ENCODE measurements around the gene ZNF213. TPM values are rescaled to one million over a fixed set of nuclear protein-coding genes. Genes with fewer than 3 reads are reported as not detected.

Gene ZNF213
- total RNA-seq, 1 donor = 7.0 TPM

DNA sequence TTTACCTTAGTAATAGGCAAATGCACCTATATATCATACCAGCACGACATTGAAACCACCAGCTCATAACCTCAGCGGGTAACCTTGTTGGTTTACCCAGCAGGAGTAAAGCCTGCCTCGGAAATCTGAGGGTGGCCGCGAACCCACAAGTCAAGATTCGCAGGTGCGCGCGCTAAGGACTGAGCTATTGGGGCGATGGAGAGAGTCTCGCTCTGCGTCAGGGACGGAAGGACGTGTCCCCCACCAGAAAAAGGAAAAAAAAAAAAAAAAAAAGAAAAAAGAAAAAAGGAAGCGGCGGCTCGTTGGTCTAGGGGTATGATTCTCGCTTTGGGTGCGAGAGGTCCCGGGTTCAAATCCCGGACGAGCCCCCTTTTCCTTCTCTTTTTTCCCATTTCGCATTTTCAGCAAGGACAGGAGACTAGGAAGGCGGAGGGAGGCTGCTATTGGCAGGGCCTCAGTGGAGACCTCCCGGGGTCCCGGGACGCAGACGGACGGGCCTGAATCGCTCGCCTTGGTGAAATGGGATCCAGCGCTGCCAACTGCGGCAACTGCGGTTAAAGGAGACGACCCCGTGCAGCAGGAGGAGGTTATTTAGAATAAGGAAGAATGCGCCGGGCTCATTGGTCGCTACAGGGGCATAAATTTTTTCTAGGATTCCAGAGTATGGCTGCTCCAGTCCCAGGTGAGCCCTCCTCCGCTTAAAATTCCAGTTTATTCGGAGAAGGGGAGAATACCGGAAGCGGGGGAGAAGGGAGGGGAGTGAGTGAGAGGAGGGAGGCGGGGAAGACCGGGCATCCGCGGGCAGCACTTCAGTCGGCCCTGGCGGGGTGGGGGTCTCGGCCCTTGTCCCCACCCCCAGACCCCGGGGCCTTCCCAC lies 53.2 kb downstream of the ZNF213 start, which contains the start of gene OR1F1:
Gene OR1F1, plus strand, starts transcription at position 407 of the 877 bp plus-strand sequence.
- DNase-seq (ENCODE audit: low read depth in 2 of 3, low spot score in 2 of 3) = peak in 1 of 3 donors; percentile 54

DNA sequence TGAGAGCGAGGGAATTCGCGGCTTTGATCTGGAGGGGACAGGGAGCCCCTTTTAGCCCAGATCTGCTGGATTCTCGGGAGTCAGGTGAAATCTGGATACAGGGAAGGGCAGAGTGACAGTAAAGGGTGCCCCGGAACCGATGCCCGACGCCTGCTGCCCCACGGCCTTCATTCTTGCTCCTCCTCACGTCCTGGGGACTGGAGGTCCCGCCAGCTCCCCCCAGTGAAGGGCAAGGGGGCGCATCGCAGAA lies 53.8 kb downstream of the ZNF213 start:
- no peak for DNase-seq (ENCODE audit: low read depth in 2 of 3, low spot score in 2 of 3)

DNA sequence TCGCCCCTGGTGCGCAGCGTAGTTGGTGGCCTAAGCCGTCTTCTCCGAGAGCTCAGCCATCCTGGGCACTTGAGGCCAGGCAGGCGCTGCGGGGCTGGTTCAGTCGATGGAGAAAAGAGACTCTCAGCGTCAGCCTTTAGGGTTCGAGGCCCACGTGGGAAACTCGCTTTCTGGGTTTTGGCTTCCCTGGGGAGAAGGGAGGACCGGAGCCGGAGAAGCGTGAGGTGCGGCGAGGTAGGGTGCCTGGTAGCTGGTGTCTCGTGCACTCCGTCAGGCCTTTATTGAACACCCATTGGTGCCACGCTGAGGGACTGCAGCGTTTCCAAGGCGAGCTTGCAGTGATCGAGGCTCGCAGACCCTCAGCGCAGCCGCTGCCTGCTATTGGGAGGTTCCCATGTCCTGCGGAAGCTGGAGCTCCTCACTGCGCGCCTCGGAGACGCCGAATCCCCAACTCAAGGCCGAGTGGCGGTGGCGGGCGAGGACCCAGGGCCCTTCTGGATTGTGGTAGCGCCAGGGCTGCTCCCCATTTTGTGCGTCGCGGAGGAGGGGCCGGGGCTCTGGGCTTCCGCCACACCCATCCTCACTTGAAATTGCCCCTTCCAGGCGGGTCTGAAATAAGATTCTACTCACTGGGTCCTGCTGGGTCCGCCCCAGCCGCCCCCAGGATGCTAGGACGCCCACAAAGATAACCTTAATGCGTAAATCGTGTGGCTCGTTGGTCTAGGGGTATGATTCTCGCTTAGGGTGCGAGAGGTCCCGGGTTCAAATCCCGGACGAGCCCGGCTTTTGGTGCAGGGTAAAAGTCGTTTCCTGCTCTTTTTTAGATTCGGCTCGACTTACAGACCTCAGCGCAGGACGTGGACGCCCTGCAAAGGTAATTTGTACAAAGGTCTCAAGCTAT lies 54.3 kb downstream of the ZNF213 start:
- DNase-seq (ENCODE audit: low read depth in 2 of 3, low spot score in 2 of 3) = no peak

DNA sequence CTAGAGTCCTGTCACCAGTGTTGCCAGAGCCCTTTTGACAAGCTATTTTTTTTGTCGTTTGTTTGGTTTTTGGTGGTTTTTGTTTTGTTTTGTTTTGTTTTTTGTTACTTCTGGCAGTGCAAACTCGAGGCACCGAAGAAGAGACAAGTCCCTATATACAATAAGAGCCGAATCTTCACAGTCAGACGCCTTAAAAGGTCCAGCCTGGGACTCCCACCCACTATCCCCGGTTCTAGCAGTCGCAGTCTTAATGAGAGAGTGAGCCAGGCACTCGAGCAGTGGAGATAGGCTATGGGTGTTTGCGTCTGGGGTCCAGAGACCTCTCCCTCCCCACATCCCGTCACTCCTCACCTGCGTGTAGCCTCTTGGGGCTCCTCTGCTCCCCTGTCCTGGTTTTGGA lies 55.0 kb downstream of the ZNF213 start:
- no peak for DNase-seq (ENCODE audit: low read depth in 2 of 3, low spot score in 2 of 3)

DNA sequence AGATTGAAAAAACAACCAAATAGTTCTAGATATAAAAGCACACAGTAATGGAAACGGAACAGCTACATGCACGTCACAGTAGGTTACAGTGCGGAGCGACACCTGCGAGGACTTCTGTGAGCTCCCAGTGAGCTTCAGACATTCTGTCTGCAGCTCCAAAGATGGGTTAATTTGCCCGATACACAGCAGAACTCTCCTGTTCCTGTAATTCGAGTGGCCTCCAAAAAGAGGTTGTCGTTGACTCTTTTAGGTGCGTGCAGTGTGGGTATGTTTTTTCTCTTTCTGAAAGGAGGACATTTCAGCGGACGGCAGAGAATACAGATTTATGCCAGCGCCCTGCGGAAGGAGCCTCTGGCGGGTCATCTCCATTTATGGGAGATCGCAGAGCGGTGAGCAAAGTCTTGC lies 56.1 kb downstream of the ZNF213 start:
- no peak for DNase-seq (ENCODE audit: low read depth in 2 of 3, low spot score in 2 of 3)

Small RNA genes lying within 50 kb of the gene (small RNA-seq; reads per million reads assigned to genes)
- not detected for gene RNU1-22P

Other genes with a start within 250 kb of the ZNF213 start
- 28.3 TPM for gene FLYWCH1, start 223.1 kb upstream of the ZNF213 start, total RNA-seq
- gene KREMEN2, start 170.8 kb upstream of the ZNF213 start, total RNA-seq = under 0.01 TPM
- 19.4 TPM for gene PAQR4, start 165.7 kb upstream of the ZNF213 start, total RNA-seq
- gene PKMYT1, start 154.6 kb upstream of the ZNF213 start, total RNA-seq = 7.3 TPM
- 0.27 TPM for gene CLDN9, start 122.1 kb upstream of the ZNF213 start, total RNA-seq
- gene CLDN6, start 116.8 kb upstream of the ZNF213 start, total RNA-seq = 0.27 TPM
- gene TNFRSF12A, start 114.7 kb upstream of the ZNF213 start, total RNA-seq = 7.8 TPM
- 17.8 TPM for gene HCFC1R1, start 111.1 kb upstream of the ZNF213 start, total RNA-seq
- gene THOC6, start 111.0 kb upstream of the ZNF213 start, total RNA-seq = 45.0 TPM
- gene BICDL2, start 98.1 kb upstream of the ZNF213 start, total RNA-seq = not detected
- 0.27 TPM for gene MMP25, start 88.5 kb upstream of the ZNF213 start, total RNA-seq
- 0.54 TPM for gene IL32, start 69.4 kb upstream of the ZNF213 start, total RNA-seq
- gene ZSCAN10, start 35.7 kb upstream of the ZNF213 start, total RNA-seq = under 0.01 TPM
- gene ZNF205, start 22.4 kb upstream of the ZNF213 start, total RNA-seq = 4.8 TPM
- gene OR1F1, start 53.2 kb downstream of the ZNF213 start, total RNA-seq = not detected
- gene ZNF200, start 100.1 kb downstream of the ZNF213 start, total RNA-seq = 4.6 TPM
- 0.81 TPM for gene MEFV, start 121.6 kb downstream of the ZNF213 start, total RNA-seq
- gene ZNF263, start 148.5 kb downstream of the ZNF213 start, total RNA-seq = 49.8 TPM
- 5.7 TPM for gene TIGD7, start 170.4 kb downstream of the ZNF213 start, total RNA-seq
- gene ZNF75A, start 170.5 kb downstream of the ZNF213 start, total RNA-seq = 21.0 TPM
- 0.27 TPM for gene OR2C1, start 220.9 kb downstream of the ZNF213 start, total RNA-seq